ENCODE results near the gene BMP8A.
"Not testable (repeated sequence)": the region's sequence is repeated elsewhere in the genome, so short reads cannot be mapped to it uniquely, and the experiment has no call there.

The BMP8A gene

DNA sequence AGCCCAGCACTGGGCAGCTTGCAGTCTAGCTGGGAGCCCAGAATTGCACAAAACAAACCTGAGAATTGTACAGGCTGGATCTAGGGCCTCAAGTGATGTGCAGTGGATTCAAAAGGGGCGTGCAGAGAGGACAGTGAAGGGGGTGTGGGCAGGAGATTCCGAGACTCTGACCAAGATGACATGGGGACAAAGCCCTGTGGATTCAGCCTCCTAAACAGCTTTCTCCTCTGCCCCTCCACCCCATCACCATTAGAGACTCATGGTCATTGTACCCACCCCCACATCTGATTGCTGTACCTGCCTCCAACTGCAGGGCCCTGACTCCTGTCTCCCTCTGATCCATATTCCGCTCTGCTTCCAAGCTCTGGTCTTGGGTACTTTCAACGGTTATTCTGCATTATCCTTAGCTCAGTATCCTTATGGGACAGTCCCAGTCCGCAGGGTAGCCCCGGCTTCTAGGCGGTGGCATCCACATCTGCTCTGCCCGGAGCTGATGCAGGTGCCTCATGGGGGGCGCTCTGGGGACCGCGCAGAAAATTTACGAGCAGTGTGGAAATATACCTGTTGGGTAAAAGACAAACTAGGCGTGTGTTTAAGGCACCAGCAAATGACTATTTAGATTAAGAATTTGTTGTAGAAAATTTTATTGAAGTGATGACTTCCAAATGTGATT, 1.7 kb upstream of the BMP8A start:
- ChIA-PET POLR2A (no interaction called here), CTCF (interaction anchor here (1.6 to 3.2 kb wide), 4 partner anchors 9 to 49 kb away, joined by 6 to 19 read pairs (median 12); no protein-coding TSS in a partner anchor)
- DNase-seq (ENCODE audit: extremely low spot score) = no peak
- no peak for TF ChIP-seq CTCF (IDR thresholded peaks at IDR 0.05; ENCODE audit: control extremely low read depth, extremely low read depth, low read depth, missing control alignments)

GRCh38 chr1:39490596-39491145, 765 bp upstream of the BMP8A start:
- DNase-seq (ENCODE audit: extremely low spot score) = no peak
- POLR2A ChIA-PET = no interaction called here
- TF ChIP-seq CTCF (IDR thresholded peaks at IDR 0.05; ENCODE audit: control extremely low read depth, extremely low read depth, low read depth, missing control alignments) = no peak
- CTCF ChIA-PET = interaction anchor here (1.0 to 3.2 kb wide), 3 partner anchors 15 to 26 kb away, joined by 3 to 18 read pairs (median 6); no protein-coding TSS in a partner anchor

DNA sequence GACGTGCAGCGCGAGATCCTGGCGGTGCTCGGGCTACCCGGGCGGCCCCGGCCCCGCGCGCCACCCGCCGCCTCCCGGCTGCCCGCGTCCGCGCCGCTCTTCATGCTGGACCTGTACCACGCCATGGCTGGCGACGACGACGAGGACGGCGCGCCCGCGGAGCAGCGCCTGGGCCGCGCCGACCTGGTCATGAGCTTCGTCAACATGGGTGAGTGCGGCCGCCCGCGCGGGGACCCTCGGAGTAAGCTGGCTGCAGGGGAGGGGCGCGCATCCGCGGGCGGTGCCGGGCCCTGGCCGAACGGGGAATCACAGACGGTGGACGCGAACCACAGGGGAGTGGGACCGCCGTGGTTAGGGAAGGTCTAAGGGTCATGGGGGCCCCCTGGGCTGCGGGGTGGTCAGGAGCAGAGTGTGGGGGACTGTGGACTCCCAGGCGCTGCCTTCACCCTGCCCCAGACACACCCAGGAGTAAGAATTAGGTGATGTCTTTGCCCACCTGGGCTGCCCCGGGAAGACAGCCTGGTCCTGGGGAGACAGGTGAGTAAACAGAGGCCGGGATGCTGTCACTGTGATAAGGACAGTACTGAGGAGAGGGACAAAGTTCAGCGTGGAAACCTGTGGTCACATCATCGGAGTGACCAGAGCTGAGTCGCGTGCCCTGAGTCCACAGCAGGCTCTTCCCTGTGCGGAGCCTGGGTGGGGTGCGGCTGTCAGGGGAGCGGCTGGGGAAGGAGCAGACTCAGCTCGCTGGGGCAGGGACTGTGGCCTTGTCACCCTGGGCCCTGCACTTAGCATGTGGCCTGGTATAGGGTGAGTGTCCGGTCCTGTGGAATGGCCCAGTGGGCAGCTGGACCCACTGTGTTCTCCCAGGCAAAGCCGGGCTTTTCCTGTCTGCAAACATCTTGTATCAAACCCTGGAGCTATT, 944 bp downstream of the BMP8A start:
- POLR2A ChIA-PET, CTCF ChIA-PET: not testable (repeated sequence)

DNA sequence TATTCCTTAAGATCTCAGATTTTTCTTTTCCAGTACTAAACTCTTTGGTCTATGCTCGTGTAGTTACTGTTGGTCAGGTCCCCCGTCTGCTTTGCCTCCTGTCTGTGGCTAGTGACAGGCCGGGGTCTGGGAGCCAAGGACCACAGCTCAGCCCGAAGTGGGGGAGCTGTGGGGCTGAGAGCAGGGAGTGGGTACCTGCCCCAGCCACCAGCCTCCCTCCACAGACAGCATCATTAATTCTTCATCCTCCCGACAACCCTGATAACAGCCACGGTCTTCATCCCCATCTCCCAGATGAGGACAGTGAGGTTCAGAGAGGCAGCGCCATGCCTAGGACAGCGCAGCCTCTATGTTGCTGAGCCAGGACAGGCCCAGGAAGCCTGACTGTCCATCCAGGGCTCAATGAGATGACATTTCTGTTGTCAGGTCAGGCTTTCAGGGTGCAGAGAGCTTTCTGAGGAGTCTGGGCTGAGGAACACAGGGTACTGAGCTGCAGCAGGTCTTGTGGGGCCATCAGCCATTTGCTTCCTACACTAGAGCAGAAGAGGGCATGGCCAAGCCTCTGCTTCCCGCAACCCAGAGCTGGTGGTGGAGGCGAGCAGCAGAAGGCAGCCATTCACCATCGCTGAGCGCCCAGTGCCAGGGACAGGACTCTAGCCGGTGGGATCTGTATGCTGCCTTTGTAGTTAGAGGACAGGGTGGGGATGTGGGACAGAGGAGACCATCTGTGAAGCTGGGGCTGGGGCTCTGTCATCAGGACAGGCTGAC, 1.8 kb downstream of the BMP8A start:
- POLR2A ChIA-PET; DNase-seq (ENCODE audit: extremely low spot score); CTCF ChIA-PET: not testable (repeated sequence)

More for the DNA sequence above, 944 bp downstream of the BMP8A start:
- DNase-seq (ENCODE audit: extremely low spot score) = not testable (repeated sequence)

DNA sequence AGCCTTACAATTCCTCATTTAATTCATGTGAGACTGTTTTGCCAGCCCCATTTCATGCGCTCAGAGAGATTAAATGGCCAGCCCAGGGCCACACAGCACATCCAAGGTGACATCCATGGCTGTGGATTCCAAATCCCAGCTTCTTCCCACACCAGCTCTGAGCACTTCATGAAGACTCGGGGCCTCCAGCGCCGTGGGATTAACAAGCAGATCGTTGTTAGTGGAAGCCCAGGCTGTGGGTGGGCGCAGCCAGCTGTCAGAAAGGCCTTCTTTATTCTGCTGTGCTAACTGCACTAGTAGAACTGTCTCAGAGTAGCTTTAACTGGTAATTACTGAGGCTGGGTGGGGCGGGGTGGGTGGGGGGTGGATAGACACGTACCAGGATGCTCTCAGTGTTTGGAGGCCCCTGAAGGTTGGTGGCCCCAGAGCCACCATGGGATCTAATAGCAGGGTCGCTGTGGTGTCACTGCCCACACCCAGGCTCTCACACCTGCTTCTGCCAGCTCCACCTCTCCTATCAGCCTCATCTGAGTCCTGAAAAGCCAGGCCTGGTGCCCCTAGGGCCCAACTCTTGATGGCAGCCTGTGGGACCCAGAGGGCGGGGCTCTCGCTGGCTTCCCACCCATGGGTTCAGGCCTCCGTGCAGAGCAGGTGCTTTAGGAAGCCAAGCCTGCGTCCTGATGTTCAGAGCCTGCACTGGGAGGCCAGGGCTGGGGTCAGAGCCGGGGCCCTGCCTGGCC, 3.4 kb downstream of the BMP8A start:
- DNase-seq (ENCODE audit: extremely low spot score) = no peak
- POLR2A ChIA-PET = no interaction called here
- no peak for TF ChIP-seq CTCF (IDR thresholded peaks at IDR 0.05; ENCODE audit: control extremely low read depth, extremely low read depth, low read depth, missing control alignments)
- CTCF ChIA-PET = no interaction called here

GRCh38 chr1:39496520-39496919, 5.1 kb downstream of the BMP8A start:
- CTCF ChIA-PET; DNase-seq (ENCODE audit: extremely low spot score); POLR2A ChIA-PET: not testable (repeated sequence)

DNA sequence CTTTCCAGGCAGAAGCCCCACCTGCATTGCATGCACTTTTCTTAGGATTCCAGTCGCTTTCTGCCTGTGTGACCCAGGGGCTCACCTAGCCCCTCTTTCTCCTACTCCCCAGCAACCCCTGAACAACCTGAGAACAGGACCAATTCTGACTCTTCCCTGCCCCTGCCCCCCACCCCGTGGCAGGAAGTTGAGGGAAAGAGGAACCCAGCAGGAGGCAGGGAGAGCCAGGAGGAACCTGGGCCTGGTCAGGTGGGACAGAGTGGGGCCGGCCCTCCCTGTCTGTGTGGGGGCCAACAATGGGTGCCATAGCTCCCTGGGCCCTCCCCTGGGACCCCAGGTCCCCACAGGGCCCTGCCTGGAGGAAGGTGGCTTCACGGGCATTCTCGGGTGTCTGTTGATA, 6.1 kb downstream of the BMP8A start:
- no peak for TF ChIP-seq CTCF (IDR thresholded peaks at IDR 0.05; ENCODE audit: control extremely low read depth, extremely low read depth, low read depth, missing control alignments)
- ChIA-PET POLR2A (no interaction called here), CTCF (no interaction called here)
- no peak for DNase-seq (ENCODE audit: extremely low spot score)

- DNase-seq (ENCODE audit: extremely low spot score); POLR2A ChIA-PET; CTCF ChIA-PET: not testable (repeated sequence)
Observed at GRCh38 chr1:39498096-39498710, 6.8 kb downstream of the BMP8A start.

DNA sequence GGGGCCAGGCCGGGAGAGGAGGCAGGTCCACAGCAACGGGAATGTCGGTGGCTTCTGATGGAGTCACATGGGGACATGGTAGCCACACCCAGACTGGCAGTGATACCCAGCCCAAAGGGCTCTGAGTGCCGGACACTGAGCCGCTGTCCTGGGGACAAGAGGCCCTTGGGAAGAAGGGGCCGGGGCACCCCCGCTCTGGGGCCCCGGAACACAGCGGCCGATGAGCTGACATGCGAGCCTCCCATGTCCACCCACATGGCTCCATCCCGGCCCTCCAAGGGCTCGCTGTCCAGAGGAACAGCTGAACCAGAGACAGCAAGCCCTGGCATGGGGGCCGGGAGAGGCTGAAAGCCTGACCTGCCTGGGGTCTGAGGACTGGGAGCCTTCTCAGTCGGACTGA, 7.4 kb downstream of the BMP8A start:
- DNase-seq (ENCODE audit: extremely low spot score); POLR2A ChIA-PET; CTCF ChIA-PET: not testable (repeated sequence)

All from GM10248 (cell line).